ENCODE data around the gene ROBO1.
"Not testable (repeated sequence)": the region's sequence is repeated elsewhere in the genome, so short reads cannot be mapped to it uniquely, and the experiment has no call there.

Gene ROBO1

DNA sequence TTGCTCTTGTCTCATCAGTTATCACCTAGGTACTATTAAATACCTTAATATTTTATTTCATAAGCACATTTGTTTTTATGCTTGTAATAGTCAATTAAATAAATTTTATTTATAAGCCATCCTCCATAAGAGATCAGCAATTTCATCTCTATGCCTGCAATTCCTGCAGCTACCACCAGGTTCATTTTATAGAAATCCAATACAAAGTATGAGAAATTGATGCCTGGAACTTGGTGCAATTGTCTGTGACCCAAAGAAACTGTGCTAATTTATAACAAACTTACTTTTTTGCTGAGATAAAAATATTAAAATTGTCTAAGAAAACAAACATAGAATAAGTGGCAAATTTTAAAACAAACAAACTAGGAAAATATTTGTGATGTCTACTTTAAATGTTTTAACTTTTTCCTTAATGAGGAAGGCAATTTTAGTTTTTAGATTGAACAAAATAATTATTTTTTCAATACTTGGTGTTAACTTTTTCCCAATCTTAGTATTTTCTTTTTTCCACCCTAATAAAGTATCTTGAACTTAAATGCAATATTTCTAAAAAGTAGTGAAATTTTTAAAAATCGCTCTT, 1026.6 kb downstream of the ROBO1 start:
- no peak for DNase-seq (ENCODE audit: low read depth in 2 of 2)

GRCh38 chr3:78738833-78739232, 1029.0 kb downstream of the ROBO1 start:
- DNase-seq (ENCODE audit: low read depth in 2 of 2) = no peak

GRCh38 chr3:78737988-78738387, 1029.8 kb downstream of the ROBO1 start:
- no peak for DNase-seq (ENCODE audit: low read depth in 2 of 2)

GRCh38 chr3:78736863-78737262, 1030.9 kb downstream of the ROBO1 start:
- no peak for DNase-seq (ENCODE audit: low read depth in 2 of 2)

DNA sequence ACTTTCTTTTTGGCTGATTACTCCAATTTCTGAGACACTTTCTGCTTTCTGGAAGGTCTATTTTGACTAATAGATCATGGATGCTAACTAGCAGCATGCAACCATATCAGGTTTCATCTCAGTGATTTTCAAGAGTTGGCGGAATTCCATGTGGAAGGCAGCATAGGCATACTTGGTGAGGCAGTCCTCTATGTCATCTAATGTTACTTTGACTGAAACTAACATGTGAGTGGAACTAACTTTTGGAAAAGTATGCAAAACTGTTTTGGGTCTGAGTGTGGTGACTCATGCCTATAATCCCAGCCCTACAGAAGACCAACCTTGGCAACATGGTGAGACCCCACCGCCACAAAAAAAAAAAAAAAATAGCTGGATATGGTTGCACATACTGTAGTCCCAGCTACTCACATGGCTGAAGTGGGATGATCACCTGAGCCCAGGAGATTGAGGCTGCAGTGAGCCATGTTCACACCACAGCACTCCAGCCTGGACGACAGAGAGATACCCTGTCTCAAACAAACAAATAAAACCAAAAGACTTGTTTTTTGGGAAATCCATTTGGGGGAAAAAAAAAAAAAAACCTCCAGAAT, 1033.7 kb downstream of the ROBO1 start:
- no peak for DNase-seq (ENCODE audit: low read depth in 2 of 2)

GRCh38 chr3:78732893-78733292, 1034.9 kb downstream of the ROBO1 start:
- DNase-seq (ENCODE audit: low read depth in 2 of 2) = no peak

DNA sequence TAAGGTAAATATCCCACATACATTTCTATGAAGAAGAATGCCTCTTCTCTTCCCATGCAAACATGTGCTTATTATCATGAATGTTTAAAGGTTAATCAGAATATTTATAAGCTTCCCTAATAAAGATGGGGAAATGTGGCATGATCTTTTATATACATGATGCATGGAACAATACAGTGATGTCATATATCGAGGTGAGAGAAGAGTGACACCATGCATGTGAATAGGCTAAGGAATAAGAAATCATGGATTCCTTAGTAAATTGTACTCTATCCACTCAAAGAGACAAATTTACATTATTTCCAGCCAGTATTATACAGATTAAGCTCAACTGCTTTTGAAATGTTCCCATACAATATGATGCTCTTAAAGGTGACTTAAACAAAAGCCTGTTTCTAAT, 1035.3 kb downstream of the ROBO1 start:
- DNase-seq (ENCODE audit: low read depth in 2 of 2) = no peak

DNA sequence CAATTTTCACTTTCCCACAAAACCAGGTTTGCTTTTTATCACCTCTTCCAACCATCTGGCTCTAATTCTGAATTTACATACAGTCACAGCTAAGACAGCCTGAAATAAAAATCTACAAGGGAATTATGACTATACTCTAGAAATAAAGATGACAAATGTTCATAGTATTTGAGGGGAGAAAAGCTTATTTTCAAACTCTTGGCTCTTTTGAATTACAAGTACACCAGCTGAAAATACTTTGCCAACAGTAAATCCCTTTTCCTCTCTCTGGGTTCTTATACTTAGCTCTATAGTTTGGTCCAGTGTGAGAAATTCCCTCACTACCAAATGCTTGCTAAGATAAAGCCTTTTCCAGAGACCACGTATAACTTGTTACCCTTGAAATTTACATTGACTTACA, 1037.9 kb downstream of the ROBO1 start:
- DNase-seq (ENCODE audit: low read depth in 2 of 2) = no peak

DNA sequence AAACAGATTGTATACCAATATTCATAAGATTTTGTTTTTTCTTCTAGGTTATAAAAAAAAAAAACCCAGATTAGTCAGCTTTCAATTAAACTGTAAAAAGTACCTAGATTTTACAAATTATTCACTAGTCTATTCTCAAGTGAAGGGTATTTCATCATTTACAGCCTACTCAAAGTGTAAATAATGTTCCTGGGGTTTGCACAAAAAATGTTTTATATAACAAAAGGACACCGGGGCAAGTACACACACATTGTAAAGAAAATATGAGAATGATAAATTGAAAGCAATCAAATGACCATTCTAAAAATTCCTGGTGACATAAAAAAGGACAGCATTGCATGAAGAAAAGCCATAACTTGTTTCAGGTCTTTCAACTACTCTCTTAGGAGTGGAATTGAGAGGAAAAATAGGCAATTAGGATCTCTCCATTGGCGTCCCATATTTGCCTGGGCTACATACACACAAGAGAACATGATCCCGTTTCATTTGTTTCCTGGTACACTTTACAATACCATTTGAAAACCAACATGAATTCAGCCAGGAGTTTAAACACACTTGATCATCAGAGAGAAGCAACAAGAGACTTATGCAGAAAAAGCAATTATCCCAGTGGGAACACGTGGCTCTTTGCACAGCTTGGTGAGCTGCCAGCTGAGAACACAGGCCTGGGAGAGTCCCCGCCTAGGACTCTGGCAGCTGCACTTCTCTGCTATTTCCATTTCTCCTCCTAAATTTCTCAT, 1039.2 kb downstream of the ROBO1 start:
- DNase-seq (ENCODE audit: low read depth in 2 of 2) = no peak

- no peak for DNase-seq (ENCODE audit: low read depth in 2 of 2)
Measured at GRCh38 chr3:78726545-78726944, 1041.3 kb downstream of the ROBO1 start.

DNA sequence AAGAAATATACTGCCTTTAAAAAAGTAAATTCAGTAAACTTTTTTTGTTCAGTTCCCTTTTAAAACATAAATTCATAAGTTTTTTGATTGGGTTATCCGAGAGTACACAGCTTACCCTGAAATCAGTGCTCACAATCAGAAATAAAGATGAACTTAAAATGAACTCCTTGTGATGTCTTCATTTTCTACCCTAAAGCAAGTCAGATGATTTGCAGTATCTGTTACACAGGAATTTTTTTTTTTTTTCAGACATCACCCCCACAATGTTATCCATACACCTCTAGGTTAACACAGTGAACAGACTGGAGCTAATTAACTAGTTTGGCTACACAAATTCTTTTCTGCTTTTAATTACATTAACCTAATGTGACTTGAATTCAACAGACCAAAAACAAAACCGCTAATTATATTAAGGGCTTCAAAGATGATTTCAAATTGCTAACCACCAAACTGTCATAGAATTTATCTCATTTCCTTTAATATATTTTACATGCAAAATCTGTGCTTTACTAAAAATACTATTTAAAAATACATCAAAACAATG, 1042.0 kb downstream of the ROBO1 start:
- no peak for DNase-seq (ENCODE audit: low read depth in 2 of 2)

DNA sequence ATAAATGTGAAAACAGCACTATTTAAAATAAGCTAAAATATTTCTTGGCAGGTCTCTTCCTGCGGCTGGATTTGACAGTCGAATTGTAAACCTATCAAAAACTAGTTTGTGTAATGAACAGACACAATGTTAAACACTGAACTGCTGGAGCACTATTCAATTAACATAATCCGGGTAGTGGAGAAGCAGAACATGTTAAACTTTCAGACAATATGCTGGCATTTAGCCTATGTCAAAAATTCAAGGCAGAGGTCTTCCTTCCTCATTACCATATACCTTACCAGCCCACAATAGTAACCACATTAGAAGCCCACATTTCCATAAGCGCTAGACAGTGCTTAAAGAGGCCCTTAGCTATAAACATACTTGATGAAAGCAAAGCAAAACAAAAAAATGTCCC, 1042.9 kb downstream of the ROBO1 start:
- DNase-seq (ENCODE audit: low read depth in 2 of 2) = no peak

- not testable (repeated sequence) for DNase-seq (ENCODE audit: low read depth in 2 of 2)
Measured at GRCh38 chr3:78724364-78724763, 1043.4 kb downstream of the ROBO1 start.

GRCh38 chr3:78721771-78722543, 1045.8 kb downstream of the ROBO1 start:
- DNase-seq (ENCODE audit: low read depth in 2 of 2) = no peak

GRCh38 chr3:78718707-78719106, 1049.1 kb downstream of the ROBO1 start:
- DNase-seq (ENCODE audit: low read depth in 2 of 2) = no peak

DNA sequence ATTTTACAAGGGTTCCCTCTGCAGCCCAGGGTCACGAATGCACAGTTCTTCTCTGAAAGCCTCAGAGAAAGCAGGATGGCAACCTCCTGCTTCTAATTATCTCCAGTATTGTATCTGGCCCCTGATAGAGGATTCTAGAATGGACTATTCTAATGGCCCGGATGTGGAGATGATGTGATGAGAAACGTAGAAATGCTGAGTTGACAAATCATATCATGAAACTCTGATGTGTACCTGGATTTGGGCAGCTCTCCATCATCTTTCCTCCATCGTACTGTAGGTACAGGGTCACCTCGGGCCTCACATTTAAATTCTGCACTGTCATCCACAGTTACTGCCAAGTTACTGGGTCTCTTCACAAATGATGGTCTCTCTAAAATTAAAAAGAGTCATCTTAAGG, 1050.8 kb downstream of the ROBO1 start:
- no peak for DNase-seq (ENCODE audit: low read depth in 2 of 2)

GRCh38 chr3:78712941-78713340, 1054.9 kb downstream of the ROBO1 start:
- no peak for DNase-seq (ENCODE audit: low read depth in 2 of 2)

DNA sequence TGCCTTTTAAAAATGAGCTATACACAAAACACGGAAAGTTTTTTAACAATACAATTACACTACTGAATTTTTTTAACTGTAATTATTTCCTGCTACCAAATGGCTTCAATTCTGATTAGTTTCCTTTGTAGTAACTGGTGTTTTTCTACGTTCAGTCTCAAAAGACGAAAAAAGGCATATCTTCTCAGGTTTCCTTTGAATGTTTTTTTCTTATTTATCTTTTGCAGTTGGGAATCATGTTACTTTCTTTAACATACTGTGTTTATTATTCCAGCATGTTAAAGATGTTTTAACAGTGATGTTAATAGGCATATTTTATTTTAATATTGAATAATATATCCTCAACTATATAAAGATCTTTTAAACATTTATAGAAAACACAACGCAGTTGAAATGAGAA, 1055.5 kb downstream of the ROBO1 start:
- DNase-seq (ENCODE audit: low read depth in 2 of 2) = no peak

- DNase-seq (ENCODE audit: low read depth in 2 of 2) = no peak
Measured at GRCh38 chr3:78708565-78709073, 1059.2 kb downstream of the ROBO1 start.

DNA sequence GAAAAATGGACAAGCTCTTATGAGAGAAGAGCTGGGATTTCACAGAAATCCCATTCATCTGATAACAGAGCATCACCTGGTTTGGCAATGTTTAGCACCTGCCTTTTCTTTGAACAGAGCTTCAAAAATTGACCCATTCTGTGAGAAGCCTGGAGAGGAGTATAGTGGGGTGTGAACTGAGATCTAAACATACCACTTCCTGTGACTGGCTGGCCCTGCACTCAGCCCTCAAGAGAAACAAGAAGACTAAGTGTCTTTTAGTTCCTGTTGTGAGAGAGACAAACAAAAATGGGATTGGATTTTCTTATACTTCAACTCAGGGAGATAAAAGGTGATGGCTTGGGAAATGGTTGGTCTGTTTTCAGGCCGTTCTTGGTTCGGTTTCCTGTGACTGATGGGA, 1060.2 kb downstream of the ROBO1 start:
- DNase-seq (ENCODE audit: low read depth in 2 of 2) = no peak

DNA sequence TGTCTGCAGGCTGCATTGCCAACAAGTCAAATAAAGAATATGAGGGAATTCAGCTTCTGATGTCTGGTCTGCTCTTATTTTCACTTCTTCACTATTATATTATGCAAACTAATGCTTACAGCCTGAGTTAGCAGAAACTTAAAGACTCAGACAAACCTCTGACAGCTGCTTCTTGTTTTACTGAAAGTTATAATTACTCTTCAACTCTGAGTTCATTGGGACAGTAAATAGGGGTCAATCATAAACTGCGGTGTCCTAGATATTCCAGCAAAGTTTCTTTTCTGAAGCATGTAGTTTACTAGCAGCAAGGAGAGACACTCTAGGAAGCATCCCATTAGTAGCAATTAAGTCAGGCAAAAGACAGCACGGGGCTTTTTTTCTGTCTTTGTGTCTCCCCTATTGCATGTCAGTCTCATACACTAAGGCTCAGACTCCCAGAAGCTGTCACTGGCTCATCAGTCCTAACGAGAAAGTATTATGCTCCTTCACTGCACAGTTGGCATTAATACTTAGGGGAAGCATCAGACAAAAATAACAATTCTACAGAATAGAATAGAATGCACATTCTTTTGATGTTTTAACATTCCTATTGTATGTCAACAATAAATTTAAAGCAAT, 1060.8 kb downstream of the ROBO1 start:
- DNase-seq (ENCODE audit: low read depth in 2 of 2) = no peak

DNA sequence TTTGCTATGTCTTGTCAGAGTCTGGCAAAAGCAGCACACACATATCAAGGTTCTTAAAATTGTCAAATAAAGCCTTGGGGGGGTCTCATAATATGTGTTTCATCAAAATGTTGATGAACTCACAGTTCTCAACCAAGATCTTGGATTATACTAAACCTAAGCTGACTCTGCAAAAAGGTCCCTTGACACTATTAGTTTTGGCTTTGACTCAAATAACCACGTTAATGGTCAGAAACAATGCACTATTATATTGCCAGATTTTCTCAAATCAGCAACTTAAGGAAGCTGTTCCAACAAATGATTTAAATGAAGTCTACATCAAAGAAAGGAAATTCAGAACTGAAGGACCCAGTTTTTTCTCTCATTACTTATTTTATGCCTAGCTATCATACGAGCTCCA, 1063.9 kb downstream of the ROBO1 start:
- no peak for DNase-seq (ENCODE audit: low read depth in 2 of 2)
